CD4-positive, CD25-positive, alpha-beta regulatory T cell (primary cell): Measurements from ENCODE around the gene IL12RB2. TPM values are rescaled to one million over a fixed set of nuclear protein-coding genes. Genes with fewer than 3 reads are reported as not detected.
A peak's percentile ranks its signal among the peaks of the same experiment; 100 is the strongest.

Experiments used
- ATAC-seq, 2 donors: fragments of 150-1000 bp; cut with Tn5 transposase; one replicate each; pipeline ENCODE4 v1.10.0; 2021; ENCODE audit warnings: low read depth in 2 of 2, moderate number of reproducible peaks in 2 of 2, moderate library complexity in 1 of 2
- DNase-seq, 3 donors: peaks; one replicate each; pipeline versions ENCODE4 v3.0.0 to v3.0.0-alpha.2; 2012 to 2022; ENCODE audit warnings: mixed read lengths in 1 of 3
- H3K27ac ChIP-seq: one replicate; pipeline ENCODE4 v1.7.0; 2013; ENCODE audit warnings: mild to moderate bottlenecking, low read length; ENCODE audit not compliant: insufficient read depth, poor library complexity, severe bottlenecking
- H3K27me3 ChIP-seq: one replicate; pipeline ENCODE4 v1.7.0; 2013; ENCODE audit warnings: low read length; ENCODE audit not compliant: control insufficient read depth, insufficient read depth
- H3K36me3 ChIP-seq: one replicate; pipeline ENCODE4 v1.7.0; 2013; ENCODE audit warnings: mild to moderate bottlenecking, low read length, moderate library complexity; ENCODE audit not compliant: control insufficient read depth, insufficient read depth
- H3K4me1 ChIP-seq: 2 replicates; pipeline ENCODE4 v1.7.0; 2013; ENCODE audit warnings: mild to moderate bottlenecking, low read length; ENCODE audit not compliant: insufficient read depth, control insufficient read depth, poor library complexity, severe bottlenecking
- H3K4me3 ChIP-seq: one replicate; pipeline ENCODE4 v1.7.0; 2013; ENCODE audit warnings: low read depth, mild to moderate bottlenecking, low read length, moderate library complexity
- H3K9me3 ChIP-seq, 2 experiments: 1 replicate in 1 of 2; 2 replicates in 1 of 2; pipeline ENCODE4 v1.7.0; 2013; ENCODE audit warnings: low read length in 2 of 2, mild to moderate bottlenecking in 1 of 2, moderate library complexity in 1 of 2; ENCODE audit not compliant: control insufficient read depth in 2 of 2
- H3K27ac Mint-ChIP-seq, 3 donors: one replicate each; pipeline ENCODE4 v1.8.0; 2020 to 2022; ENCODE audit warnings: mild to moderate bottlenecking in 3 of 3, mixed read lengths in 3 of 3, moderate library complexity in 2 of 3
- H3K27me3 Mint-ChIP-seq: one replicate; pipeline ENCODE4 v1.8.0; 2022; ENCODE audit warnings: mild to moderate bottlenecking, mixed read lengths
- H3K36me3 Mint-ChIP-seq: one replicate; pipeline ENCODE4 v1.8.0; 2020; ENCODE audit warnings: mixed read lengths
- H3K4me1 Mint-ChIP-seq, 4 donors: one replicate each; pipeline ENCODE4 v1.8.0; 2020 to 2022; ENCODE audit warnings: mixed read lengths in 4 of 4, mild to moderate bottlenecking in 1 of 4
- H3K4me3 Mint-ChIP-seq, 4 donors: one replicate each; pipeline ENCODE4 v1.8.0; 2020 to 2022; ENCODE audit warnings: mild to moderate bottlenecking in 4 of 4, mixed read lengths in 4 of 4, moderate library complexity in 3 of 4
- H3K9me3 Mint-ChIP-seq, 7 donors: one replicate each; pipeline ENCODE4 v1.8.0; 2020 to 2022; ENCODE audit warnings: mixed read lengths in 7 of 7, mild to moderate bottlenecking in 3 of 7, moderate library complexity in 2 of 7
- polyA plus RNA-seq, 4 donors: library from polyadenylated mRNA; unstranded; fragments of 300-500 nt; fragmentation: Illumina TruSeq; gene quantifications; one replicate each; pipeline ENCODE4 v1.2.3, GENCODE V29; 2021
- total RNA-seq: library from RNA; stranded (reverse); gene quantifications from one replicate; pipeline ENCODE4 v1.2.3, GENCODE V29; 2022

IL12RB2 gene
- total and polyA plus RNA-seq, 5 donors from 2014 or later, result 11.9 to 43.5 (median 18.1) TPM

- Mint-ChIP-seq H3K9me3 (peaks cover 0 to 2% (median 0%) of the 10 kb centered on the region in 7 donors), H3K4me3 (no peak overlapping the region), H3K27me3 (no peaks in the 10 kb centered on the region), H3K4me1 (peaks cover 0 to 12% (median 0%) of the 10 kb centered on the region in 4 donors), H3K27ac (no peak overlapping the region), H3K36me3 (peaks cover 4% of the 10 kb centered on the region)
- no peak for DNase-seq
- Histone ChIP-seq H3K27me3 (no peaks in the 10 kb centered on the region), H3K9me3 (no peaks in the 10 kb centered on the region), H3K27ac (no peak overlapping the region), H3K4me3 (no peak overlapping the region), H3K4me1 (no peaks in the 10 kb centered on the region), H3K36me3 (peaks cover 6% of the 10 kb centered on the region)
- no peak for ATAC-seq
Measured at GRCh38 chr1:67324068-67324467, 16.4 kb downstream of the IL12RB2 start.

GRCh38 chr1:67327864-67328466 lies 20.3 kb downstream of the IL12RB2 start:
- H3K36me3 ChIP-seq, result peaks cover 3% of the 10 kb centered on the region
- H3K27ac ChIP-seq, result no peak overlapping the region
- Mint-ChIP-seq H3K36me3 (peaks cover 4% of the 10 kb centered on the region), H3K27ac (no peak overlapping the region), H3K27me3 (no peaks in the 10 kb centered on the region), H3K4me1 (peaks cover 0 to 15% (median 5%) of the 10 kb centered on the region in 4 donors), H3K4me3 (no peak overlapping the region), H3K9me3 (peaks cover 0 to 3% (median 0%) of the 10 kb centered on the region in 7 donors)
- DNase-seq (no peak), ATAC-seq (no peak)
- H3K4me1 ChIP-seq, result peaks cover under 1% of the 10 kb centered on the region
- H3K27me3 ChIP-seq, result no peaks in the 10 kb centered on the region
- H3K4me3 ChIP-seq, result no peak overlapping the region
- no peaks in the 10 kb centered on the region for H3K9me3 ChIP-seq

GRCh38 chr1:67332653-67333529 lies 25.2 kb downstream of the IL12RB2 start:
- Histone ChIP-seq H3K27ac (peak overlapping the region; percentile 57), H3K4me1 (peaks cover 27% of the 10 kb centered on the region), H3K27me3 (no peaks in the 10 kb centered on the region), H3K4me3 (peak overlapping the region; percentile 39), H3K36me3 (no peaks in the 10 kb centered on the region), H3K9me3 (no peaks in the 10 kb centered on the region)
- H3K4me3 Mint-ChIP-seq, result peak overlapping the region in 2 of 4 donors; percentile 29 to 39
- DNase-seq, result peak in 2 of 3 donors; percentile 59 to 79
- no peaks in the 10 kb centered on the region for H3K27me3 Mint-ChIP-seq
- peak; percentile 62 to 63 for ATAC-seq
- H3K27ac Mint-ChIP-seq, result peak overlapping the region; percentile 26 to 74 (median 42)
- no peaks in the 10 kb centered on the region for H3K36me3 Mint-ChIP-seq
- peaks cover 0 to 2% (median 0%) of the 10 kb centered on the region in 7 donors for H3K9me3 Mint-ChIP-seq
- peaks cover 22 to 56% (median 38%) of the 10 kb centered on the region in 4 donors for H3K4me1 Mint-ChIP-seq

GRCh38 chr1:67333603-67334002 lies 25.9 kb downstream of the IL12RB2 start:
- no peaks in the 10 kb centered on the region for H3K9me3 ChIP-seq
- no peaks in the 10 kb centered on the region for H3K27me3 Mint-ChIP-seq
- no peaks in the 10 kb centered on the region for H3K36me3 ChIP-seq
- peaks cover 0 to 2% (median 0%) of the 10 kb centered on the region in 7 donors for H3K9me3 Mint-ChIP-seq
- no peak overlapping the region for H3K4me3 ChIP-seq
- no peaks in the 10 kb centered on the region for H3K27me3 ChIP-seq
- no peaks in the 10 kb centered on the region for H3K36me3 Mint-ChIP-seq
- peak overlapping the region in 2 of 4 donors; percentile 28 to 29 for H3K4me3 Mint-ChIP-seq
- no peak for ATAC-seq
- peaks cover 22 to 57% (median 39%) of the 10 kb centered on the region in 4 donors for H3K4me1 Mint-ChIP-seq
- H3K4me1 ChIP-seq, result peaks cover 27% of the 10 kb centered on the region
- DNase-seq, result no peak
- H3K27ac Mint-ChIP-seq, result peak overlapping the region; percentile 26 to 74 (median 69)
- H3K27ac ChIP-seq, result peak overlapping the region; percentile 57

- no peak overlapping the region for H3K4me3 ChIP-seq
- H3K36me3 Mint-ChIP-seq, result no peaks in the 10 kb centered on the region
- H3K27ac Mint-ChIP-seq, result peak overlapping the region in 2 of 3 donors; percentile 20 to 50
- no peak for DNase-seq
- no peaks in the 10 kb centered on the region for H3K9me3 Mint-ChIP-seq
- no peaks in the 10 kb centered on the region for H3K36me3 ChIP-seq
- ATAC-seq, result no peak
- no peaks in the 10 kb centered on the region for H3K27me3 ChIP-seq
- peak overlapping the region; percentile 56 for H3K27ac ChIP-seq
- H3K4me1 Mint-ChIP-seq, result peaks cover 32 to 70% (median 54%) of the 10 kb centered on the region in 4 donors
- no peaks in the 10 kb centered on the region for H3K27me3 Mint-ChIP-seq
- H3K4me3 Mint-ChIP-seq, result peak overlapping the region in 1 of 4 donors; percentile 42
- H3K4me1 ChIP-seq, result peaks cover 38% of the 10 kb centered on the region
- H3K9me3 ChIP-seq, result no peaks in the 10 kb centered on the region
Measured at GRCh38 chr1:67335411-67335810, 27.7 kb downstream of the IL12RB2 start.

- Histone ChIP-seq H3K36me3 (no peaks in the 10 kb centered on the region), H3K27ac (peak overlapping the region; percentile 56), H3K27me3 (no peaks in the 10 kb centered on the region), H3K9me3 (no peaks in the 10 kb centered on the region), H3K4me3 (no peak overlapping the region), H3K4me1 (peaks cover 39% of the 10 kb centered on the region)
- ATAC-seq (peak; percentile 44 to 60), DNase-seq (peak in 2 of 3 donors; percentile 24 to 48)
- Mint-ChIP-seq H3K27me3 (no peaks in the 10 kb centered on the region), H3K27ac (peak overlapping the region; percentile 50 to 90 (median 51)), H3K9me3 (no peaks in the 10 kb centered on the region), H3K4me3 (peak overlapping the region; percentile 4 to 59 (median 23)), H3K4me1 (peaks cover 34 to 70% (median 57%) of the 10 kb centered on the region in 4 donors), H3K36me3 (no peaks in the 10 kb centered on the region)
Measured at GRCh38 chr1:67336157-67336556, 28.5 kb downstream of the IL12RB2 start.

- Histone ChIP-seq H3K4me3 (peak overlapping the region; percentile 14), H3K27ac (peak overlapping the region; percentile 56), H3K36me3 (no peaks in the 10 kb centered on the region), H3K9me3 (no peaks in the 10 kb centered on the region), H3K27me3 (no peaks in the 10 kb centered on the region), H3K4me1 (peaks cover 40% of the 10 kb centered on the region)
- Mint-ChIP-seq H3K4me1 (peaks cover 36 to 74% (median 61%) of the 10 kb centered on the region in 4 donors), H3K27me3 (no peaks in the 10 kb centered on the region), H3K36me3 (no peaks in the 10 kb centered on the region), H3K27ac (peak overlapping the region in 2 of 3 donors; percentile 34 to 51), H3K4me3 (peak overlapping the region in 3 of 4 donors; percentile 39 to 60 (median 39)), H3K9me3 (no peaks in the 10 kb centered on the region)
- DNase-seq (peak in 2 of 3 donors; percentile 24 to 70), ATAC-seq (peak; percentile 43 to 58)
Measured at GRCh38 chr1:67336783-67337182, 29.1 kb downstream of the IL12RB2 start.
